SH-SY5Y (cell line): Measurements from ENCODE around the gene C4B.

ENCODE experiments used
- GATA2 ChIP-seq: IDR thresholded peaks from 2 replicates; pipeline ENCODE4 v1.6.1; 2011; ENCODE audit warnings: mild to moderate bottlenecking, low read depth, low read length
- GATA3 ChIP-seq: IDR thresholded peaks from 2 replicates; pipeline ENCODE4 v1.6.1; 2011; ENCODE audit warnings: low read depth, mild to moderate bottlenecking, low read length, moderate library complexity

GRCh38 chr6:32074996-32075532, 60.5 kb downstream of the C4B start:
- no peak for TF ChIP-seq GATA3
- no peak for TF ChIP-seq GATA2
